CD4-positive, alpha-beta T cell treated with Interleukin-17A for 4 hours (primary cell): Measurements from ENCODE around the gene C1QC.

Experiments used
- DNase-seq: peaks from one replicate; pipeline ENCODE4 v3.0.0-alpha.2; 2020; ENCODE audit warnings: mixed read lengths

C1QC gene

GRCh38 chr1:22643381-22643780 lies at the start of gene C1QC:
Gene C1QC (plus strand): TSS chr1:22643633. CDS start chr1:22644024, 391 bp downstream.
- no peak for DNase-seq

GRCh38 chr1:22594396-22594795 lies 49.0 kb upstream of the C1QC start:
- DNase-seq = no peak

GRCh38 chr1:22595108-22595507 lies 48.3 kb upstream of the C1QC start:
- no peak for DNase-seq

- DNase-seq = no peak
Observed at GRCh38 chr1:22597301-22597965, 46.0 kb upstream of the C1QC start.

- no peak for DNase-seq
Observed at GRCh38 chr1:22597996-22598395, 45.4 kb upstream of the C1QC start.

GRCh38 chr1:22598736-22599135 lies 44.7 kb upstream of the C1QC start:
- DNase-seq = no peak

- DNase-seq = no peak
Observed at GRCh38 chr1:22600071-22600816, 43.2 kb upstream of the C1QC start.

- DNase-seq = no peak
Observed at GRCh38 chr1:22600817-22601605, 42.4 kb upstream of the C1QC start.

- DNase-seq = no peak
Observed at GRCh38 chr1:22601610-22602009, 41.8 kb upstream of the C1QC start.

- no peak for DNase-seq
Observed at GRCh38 chr1:22602060-22602740, 41.2 kb upstream of the C1QC start.

- DNase-seq = no peak
Observed at GRCh38 chr1:22606161-22606560, 37.3 kb upstream of the C1QC start.

- DNase-seq = no peak
Observed at GRCh38 chr1:22607154-22607553, 36.3 kb upstream of the C1QC start.

GRCh38 chr1:22608361-22608760 lies 35.1 kb upstream of the C1QC start:
- DNase-seq = no peak

GRCh38 chr1:22609291-22609690 lies 34.1 kb upstream of the C1QC start:
- DNase-seq = no peak

GRCh38 chr1:22611530-22611947 lies 31.9 kb upstream of the C1QC start:
- peak; percentile 21 for DNase-seq

GRCh38 chr1:22612671-22613571 lies 30.5 kb upstream of the C1QC start:
- no peak for DNase-seq

GRCh38 chr1:22613572-22613918 lies 29.9 kb upstream of the C1QC start:
- DNase-seq = no peak

GRCh38 chr1:22613951-22614350 lies 29.5 kb upstream of the C1QC start:
- no peak for DNase-seq

- DNase-seq = no peak
Observed at GRCh38 chr1:22615886-22616285, 27.5 kb upstream of the C1QC start.

- no peak for DNase-seq
Observed at GRCh38 chr1:22616571-22616970, 26.9 kb upstream of the C1QC start.

- no peak for DNase-seq
Observed at GRCh38 chr1:22618056-22618455, 25.4 kb upstream of the C1QC start.

- DNase-seq = no peak
Observed at GRCh38 chr1:22619252-22619651, 24.2 kb upstream of the C1QC start.
